Prostate gland (tissue), 2 donors: Measurements from ENCODE around the gene ABCA8. TPM values are rescaled to one million over a fixed set of nuclear protein-coding genes. Genes with fewer than 3 reads are reported as not detected.

Experiments
- DNase-seq: peaks from one replicate; pipeline ENCODE4 v3.0.0-alpha.2; 2019; ENCODE audit warnings: low spot score
- H3K27ac ChIP-seq, 2 donors: fragments of 200-600 bp; sonication (generic); 2 replicates each; pipeline ENCODE4 v1.5.1; 2017 to 2019
- H3K27me3 ChIP-seq: fragments of 200-600 bp; sonication (generic); replicated peaks from 2 replicates; pipeline ENCODE4 v1.5.1; 2019; ENCODE audit not compliant: insufficient read depth
- H3K36me3 ChIP-seq, 2 donors: fragments of 200-600 bp; sonication (generic); 1 replicate in 1 of 2; 2 replicates in 1 of 2; pipeline versions ENCODE4 v1.5.1 to v1.8.1; 2017 to 2019
- H3K4me1 ChIP-seq: fragments of 200-600 bp; sonication (generic); replicated peaks from 2 replicates; pipeline ENCODE4 v1.5.1; 2019
- H3K4me3 ChIP-seq, 2 donors: fragments of 200-600 bp; sonication (generic); 2 replicates each; pipeline ENCODE4 v1.5.1; 2017 to 2019
- H3K9me3 ChIP-seq: fragments of 200-600 bp; sonication (generic); 2 replicates; pipeline ENCODE4 v1.5.1; 2017
- POLR2A ChIP-seq: fragments of 450-650 bp; IDR thresholded peaks from one replicate; pipeline ENCODE4 v1.6.1; 2016; ENCODE audit warnings: antibody characterized with exemption, mild to moderate bottlenecking
- POLR2AphosphoS5 ChIP-seq: sonication (generic); formaldehyde crosslinking; IDR thresholded peaks from one replicate; pipeline ENCODE4 v1.6.1; 2017; ENCODE audit warnings: antibody characterized with exemption
- WGBS: methylation state at CpG from one replicate; pipeline ENCODE4 v1.1.5; 2018; 5-methylcytosine and 5-hydroxymethylcytosine counted together
- intact Hi-C: fragments of 100-400 bp; cut with DNase I; formaldehyde crosslinking; loops from one replicate; pipeline ENCODE4 v1.14.2; 2022
- total RNA-seq, 2 donors: library from RNA; depleted of rRNA; stranded (reverse); fragments of >200 nt; gene quantifications; one replicate each; pipeline ENCODE4 v1.1.0, GENCODE V29; 2016
- TF ChIP-seq, protein P1 (sequence below), 4 experiments: fragments of 200-600 bp in 2 of 4; fragments of 450-650 bp in 2 of 4; sonication (generic) in 2 of 4; IDR thresholded peaks; 1 replicate in 3 of 4; 2 replicates in 1 of 4; pipeline ENCODE4 v1.5.1; 2016 to 2019; ENCODE audit warnings: antibody characterized with exemption in 4 of 4, mild to moderate bottlenecking in 2 of 4, moderate library complexity in 2 of 4

ABCA8 gene
- total RNA-seq, 2 donors from 2014 or later = 7.8 to 111 TPM

GRCh38 chr17:68819465-68819864 lies 135.7 kb downstream of the ABCA8 start:
- Histone ChIP-seq H3K27me3 (no peaks in the 10 kb centered on the region), H3K4me1 (no peaks in the 10 kb centered on the region), H3K27ac (no peak overlapping the region), H3K4me3 (no peak overlapping the region), H3K36me3 (no peaks in the 10 kb centered on the region), H3K9me3 (no peaks in the 10 kb centered on the region)
- 82% methylated on average over 5 of the region's 5 CpGs for whole genome bisulfite sequencing
- TF ChIP-seq POLR2A = no peak
- TF ChIP-seq, protein P1, sequence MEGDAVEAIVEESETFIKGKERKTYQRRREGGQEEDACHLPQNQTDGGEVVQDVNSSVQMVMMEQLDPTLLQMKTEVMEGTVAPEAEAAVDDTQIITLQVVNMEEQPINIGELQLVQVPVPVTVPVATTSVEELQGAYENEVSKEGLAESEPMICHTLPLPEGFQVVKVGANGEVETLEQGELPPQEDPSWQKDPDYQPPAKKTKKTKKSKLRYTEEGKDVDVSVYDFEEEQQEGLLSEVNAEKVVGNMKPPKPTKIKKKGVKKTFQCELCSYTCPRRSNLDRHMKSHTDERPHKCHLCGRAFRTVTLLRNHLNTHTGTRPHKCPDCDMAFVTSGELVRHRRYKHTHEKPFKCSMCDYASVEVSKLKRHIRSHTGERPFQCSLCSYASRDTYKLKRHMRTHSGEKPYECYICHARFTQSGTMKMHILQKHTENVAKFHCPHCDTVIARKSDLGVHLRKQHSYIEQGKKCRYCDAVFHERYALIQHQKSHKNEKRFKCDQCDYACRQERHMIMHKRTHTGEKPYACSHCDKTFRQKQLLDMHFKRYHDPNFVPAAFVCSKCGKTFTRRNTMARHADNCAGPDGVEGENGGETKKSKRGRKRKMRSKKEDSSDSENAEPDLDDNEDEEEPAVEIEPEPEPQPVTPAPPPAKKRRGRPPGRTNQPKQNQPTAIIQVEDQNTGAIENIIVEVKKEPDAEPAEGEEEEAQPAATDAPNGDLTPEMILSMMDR (IDR thresholded peaks at IDR 0.05) = no peak
- no peak for TF ChIP-seq POLR2AphosphoS5
- DNase-seq = no peak
- intact Hi-C loops = no loop called here

Other genes starting within 250 kb of the ABCA8 start
- gene ABCA9, start 105.5 kb upstream of the ABCA8 start, total RNA-seq = 1 to 10 TPM in 1 of 2 donors, under 1 TPM in 1; 0.41 to 5.6 TPM
- 10 to 100 TPM in 1 of 2 donors, 1 to 10 TPM in 1; 3.2 to 10.1 TPM for gene ABCA6, start 186.5 kb upstream of the ABCA8 start, total RNA-seq